ENCODE results near the gene GTF2H1.

GRCh38 chr11:18365741-18366140 lies 43.4 kb downstream of the GTF2H1 start:
- TF ChIP-seq POLR2A (IDR thresholded peaks at IDR 0.05) (no peak), CTCF (IDR thresholded peaks at IDR 0.05) (no peak)
